Loucy (cell line): ENCODE data around the gene LPP.

Experiments used
- H2AFZ ChIP-seq: fragments of 200-600 bp; sonication (generic); 2 replicates; pipeline ENCODE4 v1.6.0; 2016; ENCODE audit warnings: antibody characterized with exemption, mild to moderate bottlenecking, low read length, moderate library complexity
- H3F3A ChIP-seq: fragments of 200-600 bp; 2 replicates; pipeline ENCODE4 v1.6.0; 2016; ENCODE audit warnings: antibody characterized with exemption, low read depth, mild to moderate bottlenecking
- H3K27me3 ChIP-seq: fragments of 200-600 bp; sonication (generic); 2 replicates; pipeline ENCODE4 v1.6.1; 2014; ENCODE audit warnings: low read length, mild to moderate bottlenecking; ENCODE audit not compliant: insufficient read depth, poor library complexity, severe bottlenecking
- H3K36me3 ChIP-seq: fragments of 200-600 bp; sonication (generic); 2 replicates; pipeline ENCODE4 v1.6.1; 2016; ENCODE audit warnings: low read length; ENCODE audit not compliant: insufficient read depth
- H3K4me1 ChIP-seq: fragments of 200-600 bp; sonication (generic); 2 replicates; pipeline ENCODE4 v1.5.1; 2014; ENCODE audit warnings: low read length, mild to moderate bottlenecking; ENCODE audit not compliant: insufficient read depth, poor library complexity, severe bottlenecking
- H3K4me2 ChIP-seq: fragments of 200-600 bp; sonication (generic); 2 replicates; pipeline ENCODE4 v1.6.0; 2014; ENCODE audit warnings: antibody characterized with exemption, low read length, low read depth, mild to moderate bottlenecking; ENCODE audit not compliant: poor library complexity, severe bottlenecking
- H3K4me3 ChIP-seq: fragments of 200-600 bp; sonication (generic); 2 replicates; pipeline ENCODE4 v1.5.1; 2014; ENCODE audit warnings: low read length, mild to moderate bottlenecking, mixed read lengths; ENCODE audit not compliant: poor library complexity, severe bottlenecking
- H3K79me2 ChIP-seq: fragments of 200-600 bp; sonication (generic); 2 replicates; pipeline ENCODE4 v1.6.1; 2014; ENCODE audit warnings: low read length; ENCODE audit not compliant: insufficient read depth
- H3K9ac ChIP-seq: fragments of 200-600 bp; sonication (generic); 2 replicates; pipeline ENCODE4 v1.6.0; 2014; ENCODE audit warnings: mild to moderate bottlenecking, low read depth, low read length, moderate library complexity; ENCODE audit not compliant: poor library complexity, severe bottlenecking
- H3K9me2 ChIP-seq: fragments of 200-600 bp; sonication (generic); replicated peaks from 2 replicates; pipeline ENCODE4 v1.6.1; 2016; ENCODE audit warnings: low read depth, low read length, mixed read lengths
- H3K9me3 ChIP-seq: fragments of 200-600 bp; sonication (generic); 2 replicates; pipeline ENCODE4 v1.6.1; 2014; ENCODE audit warnings: mild to moderate bottlenecking, antibody characterized with exemption, low read length, low read depth; ENCODE audit not compliant: insufficient read depth
- H4K20me1 ChIP-seq: fragments of 200-600 bp; sonication (generic); 2 replicates; pipeline ENCODE4 v1.6.0; 2014; ENCODE audit warnings: antibody characterized with exemption, low read length, mild to moderate bottlenecking; ENCODE audit not compliant: insufficient read depth, poor library complexity, severe bottlenecking
- EZH2phosphoT487 ChIP-seq: fragments of 200-600 bp; IDR thresholded peaks from 2 replicates; pipeline ENCODE4 v1.6.1; 2018; ENCODE audit warnings: antibody characterized with exemption, mild to moderate bottlenecking, moderate library complexity, borderline replicate concordance
- TF ChIP-seq, protein P1 (sequence below): fragments of 200-600 bp; sonication (generic); conservative IDR thresholded peaks from 2 replicates; pipeline ENCODE4 v1.5.1; 2014; ENCODE audit warnings: mild to moderate bottlenecking, antibody characterized with exemption, low read length

The LPP gene

DNA sequence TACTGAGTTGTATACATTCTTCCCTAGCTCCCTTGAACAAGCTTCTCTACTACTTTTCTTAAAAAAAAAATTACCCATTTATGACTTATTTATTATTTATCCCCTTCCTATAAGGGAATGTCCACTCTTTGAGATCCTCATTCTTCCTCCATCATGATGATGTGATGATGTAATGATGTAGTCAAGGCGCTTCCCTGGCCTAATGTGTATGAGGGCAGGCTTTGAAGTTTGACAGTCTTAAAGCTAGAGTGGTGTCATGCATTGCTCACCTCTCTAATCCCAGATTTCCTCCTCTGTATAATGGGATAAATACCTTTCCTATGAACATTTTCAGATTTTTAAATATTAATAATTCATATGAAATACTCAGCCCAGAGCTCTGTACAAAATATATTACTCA lies 531.8 kb downstream of the LPP start:
- no peak overlapping the region for H2AFZ ChIP-seq
- H3K4me3 ChIP-seq = no peak overlapping the region
- TF ChIP-seq, protein P1, sequence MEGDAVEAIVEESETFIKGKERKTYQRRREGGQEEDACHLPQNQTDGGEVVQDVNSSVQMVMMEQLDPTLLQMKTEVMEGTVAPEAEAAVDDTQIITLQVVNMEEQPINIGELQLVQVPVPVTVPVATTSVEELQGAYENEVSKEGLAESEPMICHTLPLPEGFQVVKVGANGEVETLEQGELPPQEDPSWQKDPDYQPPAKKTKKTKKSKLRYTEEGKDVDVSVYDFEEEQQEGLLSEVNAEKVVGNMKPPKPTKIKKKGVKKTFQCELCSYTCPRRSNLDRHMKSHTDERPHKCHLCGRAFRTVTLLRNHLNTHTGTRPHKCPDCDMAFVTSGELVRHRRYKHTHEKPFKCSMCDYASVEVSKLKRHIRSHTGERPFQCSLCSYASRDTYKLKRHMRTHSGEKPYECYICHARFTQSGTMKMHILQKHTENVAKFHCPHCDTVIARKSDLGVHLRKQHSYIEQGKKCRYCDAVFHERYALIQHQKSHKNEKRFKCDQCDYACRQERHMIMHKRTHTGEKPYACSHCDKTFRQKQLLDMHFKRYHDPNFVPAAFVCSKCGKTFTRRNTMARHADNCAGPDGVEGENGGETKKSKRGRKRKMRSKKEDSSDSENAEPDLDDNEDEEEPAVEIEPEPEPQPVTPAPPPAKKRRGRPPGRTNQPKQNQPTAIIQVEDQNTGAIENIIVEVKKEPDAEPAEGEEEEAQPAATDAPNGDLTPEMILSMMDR = no peak
- TF ChIP-seq EZH2phosphoT487 = no peak
- no peak overlapping the region for H3K4me2 ChIP-seq
- no peaks in the 10 kb centered on the region for H3K9me2 ChIP-seq
- H3K36me3 ChIP-seq = no peaks in the 10 kb centered on the region
- H3K27me3 ChIP-seq = no peaks in the 10 kb centered on the region
- H3K9ac ChIP-seq = no peak overlapping the region
- peaks cover 20% of the 10 kb centered on the region for H3K4me1 ChIP-seq
- H3K79me2 ChIP-seq = no peaks in the 10 kb centered on the region
- H3F3A ChIP-seq = no peaks in the 10 kb centered on the region
- H4K20me1 ChIP-seq = no peaks in the 10 kb centered on the region
- no peaks in the 10 kb centered on the region for H3K9me3 ChIP-seq

DNA sequence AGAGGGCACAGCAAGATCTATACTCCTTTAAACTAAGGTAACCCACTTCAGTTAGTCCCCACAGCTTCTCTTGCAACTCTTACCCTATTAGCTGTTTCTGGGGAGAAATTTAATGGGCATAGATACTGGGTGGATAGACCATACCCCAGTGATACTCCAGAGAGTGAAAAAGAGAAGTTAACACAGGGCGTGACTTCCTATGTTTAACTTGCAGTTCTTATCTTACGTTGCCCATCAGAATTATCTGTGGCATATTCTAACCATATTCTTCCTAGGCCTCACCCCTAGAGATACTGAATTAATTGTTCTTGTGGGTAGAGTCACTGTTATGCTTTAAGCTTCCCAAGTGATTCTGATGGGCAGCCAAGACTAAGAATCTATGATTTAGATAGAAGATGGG lies 532.4 kb downstream of the LPP start:
- no peaks in the 10 kb centered on the region for H3K36me3 ChIP-seq
- no peaks in the 10 kb centered on the region for H3K79me2 ChIP-seq
- no peak overlapping the region for H2AFZ ChIP-seq
- H3K9ac ChIP-seq = no peak overlapping the region
- no peaks in the 10 kb centered on the region for H3K9me2 ChIP-seq
- no peaks in the 10 kb centered on the region for H3K27me3 ChIP-seq
- H3K9me3 ChIP-seq = no peaks in the 10 kb centered on the region
- no peaks in the 10 kb centered on the region for H4K20me1 ChIP-seq
- H3K4me2 ChIP-seq = no peak overlapping the region
- H3K4me3 ChIP-seq = no peak overlapping the region
- H3F3A ChIP-seq = no peaks in the 10 kb centered on the region
- TF ChIP-seq EZH2phosphoT487 = no peak
- TF ChIP-seq, protein P1 = no peak
- peaks cover 20% of the 10 kb centered on the region for H3K4me1 ChIP-seq

- no peaks in the 10 kb centered on the region for H3K36me3 ChIP-seq
- no peak overlapping the region for H2AFZ ChIP-seq
- H3K79me2 ChIP-seq = no peaks in the 10 kb centered on the region
- H3F3A ChIP-seq = no peaks in the 10 kb centered on the region
- no peak overlapping the region for H3K4me2 ChIP-seq
- no peak overlapping the region for H3K4me3 ChIP-seq
- no peaks in the 10 kb centered on the region for H3K27me3 ChIP-seq
- H4K20me1 ChIP-seq = no peaks in the 10 kb centered on the region
- no peaks in the 10 kb centered on the region for H3K9me2 ChIP-seq
- H3K9me3 ChIP-seq = no peaks in the 10 kb centered on the region
- TF ChIP-seq EZH2phosphoT487 = no peak
- TF ChIP-seq, protein P1 = no peak
- H3K4me1 ChIP-seq = peaks cover 20% of the 10 kb centered on the region
- no peak overlapping the region for H3K9ac ChIP-seq
These were observed 533.4 kb downstream of the LPP start for GRCh38 chr3:188687389-188687788.
